Measurements from ENCODE around the gene DMRTA2.
"Not testable (repeated sequence)": the region's sequence is repeated elsewhere in the genome, so short reads cannot be mapped to it uniquely, and the experiment has no call there.

DMRTA2 gene

GRCh38 chr1:50422675-50422945, 633 bp downstream of the DMRTA2 start:
- DNase-seq = no peak

- DNase-seq = no peak
Measured at GRCh38 chr1:50421768-50422674, 1.2 kb downstream of the DMRTA2 start.

GRCh38 chr1:50421366-50421748, 1.9 kb downstream of the DMRTA2 start:
- no peak for DNase-seq

- no peak for DNase-seq
Measured at GRCh38 chr1:50420689-50421365, 2.4 kb downstream of the DMRTA2 start.

- DNase-seq = no peak
Measured at GRCh38 chr1:50419907-50420677, 3.2 kb downstream of the DMRTA2 start.

- DNase-seq = peak; percentile 18
Measured at GRCh38 chr1:50419192-50419906, 3.9 kb downstream of the DMRTA2 start.

GRCh38 chr1:50418600-50419109, 4.6 kb downstream of the DMRTA2 start:
- no peak for DNase-seq

GRCh38 chr1:50417946-50418599, 5.2 kb downstream of the DMRTA2 start:
- DNase-seq = no peak

GRCh38 chr1:50417507-50417906, 5.7 kb downstream of the DMRTA2 start:
- no peak for DNase-seq

- DNase-seq = no peak
Measured at GRCh38 chr1:50416553-50417453, 6.4 kb downstream of the DMRTA2 start.

- DNase-seq = no peak
Measured at GRCh38 chr1:50416150-50416527, 7.1 kb downstream of the DMRTA2 start.

- DNase-seq = no peak
Measured at GRCh38 chr1:50415235-50416149, 7.8 kb downstream of the DMRTA2 start.

GRCh38 chr1:50414853-50415234, 8.4 kb downstream of the DMRTA2 start:
- no peak for DNase-seq

GRCh38 chr1:50412813-50413476, 10.3 kb downstream of the DMRTA2 start:
- no peak for DNase-seq

GRCh38 chr1:50405814-50406213, 17.4 kb downstream of the DMRTA2 start:
- DNase-seq = no peak

GRCh38 chr1:50393522-50394120, 29.6 kb downstream of the DMRTA2 start:
- no peak for DNase-seq

GRCh38 chr1:50381551-50381950, 41.7 kb downstream of the DMRTA2 start:
- not testable (repeated sequence) for DNase-seq

GRCh38 chr1:50378770-50379169, 44.5 kb downstream of the DMRTA2 start:
- DNase-seq = peak; percentile 48

GRCh38 chr1:50373532-50373931, 49.7 kb downstream of the DMRTA2 start:
- no peak for DNase-seq
